Cardiac septum (tissue), 1 donor: ENCODE data around the gene GNG7. TPM values are rescaled to one million over a fixed set of nuclear protein-coding genes. Genes with fewer than 3 reads are reported as not detected.
A peak's percentile ranks its signal among the peaks of the same experiment; 100 is the strongest.
"Not testable (repeated sequence)": the region's sequence is repeated elsewhere in the genome, so short reads cannot be mapped to it uniquely, and the experiment has no call there.

Experiments used
- DNase-seq: peaks from one replicate; pipeline ENCODE4 v3.0.0-alpha.2; 2020; ENCODE audit warnings: low spot score
- intact Hi-C: fragments of 100-400 bp; cut with DNase I; formaldehyde crosslinking; loops from one replicate; pipeline ENCODE4 v1.14.0; 2022
- total RNA-seq: library from RNA; stranded (reverse); fragmentation: NEBNext Ultra II Directional; extraction: Animal tissue kit (Norgen Biotek cat#: 25700); gene quantifications from one replicate; pipeline ENCODE4 v1.2.1, GENCODE V29; 2021
- donor health status: DM: no; HTN: no; CAD: no.

GNG7 gene
- total RNA-seq, 1 donor from 2014 or later, result 30.9 TPM

DNA sequence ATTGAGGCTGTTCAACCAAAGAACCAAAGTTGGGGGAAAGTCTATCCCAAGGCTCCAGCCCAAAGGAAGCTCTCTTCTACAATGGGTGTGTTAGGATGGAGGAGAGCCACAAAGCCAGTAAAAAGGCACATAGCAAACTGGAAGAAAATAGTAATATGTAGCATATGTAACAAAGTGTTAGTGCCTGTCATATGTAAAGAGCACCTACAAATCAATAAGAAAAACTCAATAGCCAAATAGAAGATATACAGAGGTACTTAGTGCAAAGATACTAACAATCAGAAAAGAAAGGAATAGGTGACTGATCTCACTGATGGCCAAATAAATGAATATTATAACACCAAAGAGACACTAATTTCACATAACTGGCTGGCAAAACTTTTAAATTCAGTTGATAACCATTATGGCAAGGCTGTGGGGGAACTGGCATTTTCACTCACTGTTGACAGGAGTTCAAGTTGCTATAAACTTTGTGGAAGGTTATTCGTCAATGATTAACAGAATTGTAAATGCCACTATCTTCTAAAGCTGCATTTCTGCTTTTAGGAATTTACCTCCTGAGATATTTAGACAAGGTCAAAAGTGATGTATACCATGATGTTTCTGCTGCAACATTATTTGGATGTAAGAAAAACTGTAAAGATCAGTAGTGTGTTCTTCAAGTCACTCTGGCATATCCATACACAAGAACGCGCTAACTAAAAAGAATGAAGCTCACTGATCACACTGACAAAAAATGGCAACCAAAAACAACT, 110.8 kb downstream of the GNG7 start:
- intact Hi-C loops, result no loop called here
- no peak for DNase-seq

DNA sequence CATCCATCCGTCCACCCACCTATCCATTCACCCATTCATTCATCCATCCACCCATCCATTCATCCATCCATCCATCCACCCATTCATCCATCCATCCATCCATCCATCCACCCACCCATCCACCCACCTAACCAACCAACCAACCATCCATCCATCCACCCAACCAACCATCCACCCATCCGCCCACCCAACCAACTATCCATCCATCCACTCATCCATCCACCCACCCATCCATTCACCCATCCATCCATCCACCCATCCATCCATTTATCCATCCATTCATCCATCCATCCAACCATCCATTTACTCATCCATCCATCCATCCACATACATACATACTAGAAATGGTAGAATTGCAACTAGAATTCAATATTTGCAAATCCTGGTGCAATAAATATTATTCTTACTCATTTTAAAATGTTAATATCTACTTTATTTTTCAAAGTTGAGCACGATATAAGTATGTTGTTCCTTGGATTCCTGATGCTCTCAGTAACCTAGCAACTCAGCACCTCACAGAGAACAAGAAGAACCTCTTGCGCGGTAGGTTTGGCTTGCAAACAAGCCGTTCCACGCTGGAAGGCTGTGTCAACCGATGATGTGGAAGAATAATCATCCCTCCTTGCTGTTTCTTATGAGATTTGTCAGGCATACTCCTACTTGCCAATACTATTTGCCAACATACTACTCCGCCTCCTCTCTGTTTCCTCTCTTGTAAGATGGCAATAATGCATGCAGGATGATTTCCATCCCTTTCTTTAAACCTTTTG, 111.7 kb downstream of the GNG7 start:
- intact Hi-C loops, result no loop called here
- DNase-seq, result peak; percentile 22

DNA sequence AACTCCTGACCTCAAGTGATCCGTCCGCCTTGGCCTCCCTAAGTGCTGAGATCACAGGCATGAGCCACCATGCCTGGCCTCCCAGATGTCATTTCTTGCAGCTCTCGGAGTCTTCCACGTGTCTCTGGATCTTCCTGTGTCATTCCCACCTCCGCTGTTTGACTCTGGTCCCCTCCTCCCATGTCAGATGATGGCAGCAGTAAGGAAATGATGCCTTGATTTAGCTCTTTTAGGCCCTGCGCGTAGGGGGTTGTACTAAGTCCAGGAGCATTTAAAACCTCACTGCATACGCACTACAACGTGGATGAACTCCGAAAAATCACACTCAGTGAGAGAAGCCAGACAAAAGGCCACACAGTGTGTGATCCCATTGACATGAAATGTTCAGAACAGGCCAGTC, 113.1 kb downstream of the GNG7 start:
- intact Hi-C loops, result no loop called here
- DNase-seq, result no peak

DNA sequence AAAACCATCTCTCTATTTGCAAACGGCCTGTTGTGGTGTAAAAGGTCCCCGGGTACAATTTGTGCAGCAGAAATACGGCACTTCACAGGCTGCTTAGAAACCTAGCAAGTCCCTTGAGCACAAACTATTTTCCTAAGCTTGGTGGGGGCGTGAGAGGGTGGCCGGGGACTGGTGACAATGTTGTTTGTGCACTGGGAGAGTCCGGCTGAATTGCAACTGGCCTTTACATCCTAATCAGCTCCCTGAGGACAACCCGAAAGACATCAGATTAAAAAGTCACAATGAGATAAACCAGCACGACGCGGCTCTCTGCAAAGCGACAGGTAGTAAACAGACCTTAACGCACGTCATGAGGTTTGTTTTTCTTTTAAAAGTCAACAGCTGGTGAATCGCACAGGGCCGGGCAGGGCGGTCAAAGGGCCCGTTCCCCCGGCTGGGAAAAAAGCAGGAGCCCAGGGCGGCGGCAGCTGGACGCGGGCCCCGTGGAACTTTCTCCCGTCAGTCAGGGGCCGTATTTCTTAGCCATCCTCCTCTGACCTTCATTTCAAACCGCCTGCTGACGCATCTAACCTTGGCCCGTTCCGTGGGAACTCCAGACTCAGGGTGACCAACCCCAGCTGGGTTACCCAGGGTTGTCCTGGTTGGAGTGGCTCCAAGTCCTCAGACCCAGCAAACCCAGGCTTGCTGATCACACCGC, 114.3 kb downstream of the GNG7 start:
- intact Hi-C loops, result no loop called here
- peak; percentile 77 for DNase-seq

DNA sequence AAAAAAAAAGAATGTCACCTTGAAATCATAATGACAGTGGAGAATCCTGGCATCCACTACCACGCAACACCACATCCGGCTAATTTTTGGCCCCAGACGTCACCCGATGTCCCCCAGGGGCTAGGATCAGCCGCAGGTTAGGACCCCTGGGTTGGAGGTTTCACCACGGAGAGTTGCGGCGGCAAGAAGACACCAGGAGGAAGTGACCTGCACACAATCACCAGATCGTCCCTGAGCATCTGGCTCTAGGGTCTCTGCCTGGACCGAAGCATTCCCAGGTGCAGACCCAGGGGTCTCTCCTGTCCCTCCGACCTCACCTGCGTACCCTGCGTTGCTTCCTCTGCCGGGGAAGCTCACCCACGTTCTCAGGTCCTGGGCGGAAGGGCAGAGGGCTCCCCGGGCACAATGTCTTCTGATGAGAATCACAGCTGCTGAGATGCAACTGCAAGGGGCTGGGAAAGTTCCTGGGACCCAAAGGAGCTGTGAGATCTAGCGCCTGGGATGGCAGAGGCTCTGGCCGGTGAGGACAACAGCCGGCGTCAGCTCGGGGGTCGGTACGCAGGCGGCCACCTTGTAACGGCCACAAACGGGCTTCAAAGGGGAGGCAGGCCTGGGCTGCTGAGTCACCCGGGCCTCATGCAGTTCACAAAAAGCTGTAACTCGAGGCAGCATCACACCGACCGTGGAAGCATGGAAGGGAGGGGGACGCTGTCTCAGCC, 115.3 kb downstream of the GNG7 start:
- peak; percentile 59 for DNase-seq
- intact Hi-C loops, result no loop called here

DNA sequence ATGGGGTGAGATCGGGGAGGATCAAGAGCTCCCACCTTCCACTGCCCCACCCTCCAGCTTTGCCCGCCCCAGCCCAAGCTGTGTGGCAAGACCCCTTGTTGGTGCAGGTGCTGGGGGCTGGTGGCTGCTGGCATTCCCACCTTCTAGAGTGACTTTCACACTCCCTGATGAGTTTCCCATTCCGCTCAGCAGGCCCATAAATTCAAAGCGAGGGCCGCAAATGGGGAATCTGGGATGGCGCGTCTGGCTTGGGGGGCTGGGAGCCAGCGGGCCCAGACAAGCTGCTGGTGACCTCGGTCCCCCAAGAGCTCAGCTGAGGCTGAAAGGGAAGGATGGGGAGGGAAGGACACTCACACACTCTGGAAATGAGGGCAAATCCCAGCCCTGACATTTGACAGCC, 116.3 kb downstream of the GNG7 start:
- DNase-seq, result peak; percentile 67
- intact Hi-C loops, result no loop called here

DNA sequence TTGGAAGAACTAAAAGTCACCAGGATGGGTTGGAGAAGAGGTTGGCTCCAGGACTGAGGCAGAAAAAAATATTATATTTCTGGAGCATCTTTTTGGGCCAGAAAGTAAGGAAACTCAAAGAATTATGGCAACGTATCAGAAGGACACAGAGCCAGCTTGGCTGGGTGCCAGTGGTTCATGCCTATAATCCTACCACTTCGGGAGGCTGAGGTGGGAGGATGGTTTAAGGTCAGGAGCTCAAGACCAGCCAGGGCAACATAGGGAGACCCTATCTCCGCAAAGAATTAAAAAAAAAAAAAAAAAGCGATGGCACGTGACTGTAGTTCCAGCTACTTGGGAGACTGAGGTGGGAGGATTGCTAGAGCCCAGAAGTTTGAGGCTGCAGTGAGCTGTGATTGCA, 118.5 kb downstream of the GNG7 start:
- intact Hi-C loops, result no loop called here
- DNase-seq, result no peak

DNA sequence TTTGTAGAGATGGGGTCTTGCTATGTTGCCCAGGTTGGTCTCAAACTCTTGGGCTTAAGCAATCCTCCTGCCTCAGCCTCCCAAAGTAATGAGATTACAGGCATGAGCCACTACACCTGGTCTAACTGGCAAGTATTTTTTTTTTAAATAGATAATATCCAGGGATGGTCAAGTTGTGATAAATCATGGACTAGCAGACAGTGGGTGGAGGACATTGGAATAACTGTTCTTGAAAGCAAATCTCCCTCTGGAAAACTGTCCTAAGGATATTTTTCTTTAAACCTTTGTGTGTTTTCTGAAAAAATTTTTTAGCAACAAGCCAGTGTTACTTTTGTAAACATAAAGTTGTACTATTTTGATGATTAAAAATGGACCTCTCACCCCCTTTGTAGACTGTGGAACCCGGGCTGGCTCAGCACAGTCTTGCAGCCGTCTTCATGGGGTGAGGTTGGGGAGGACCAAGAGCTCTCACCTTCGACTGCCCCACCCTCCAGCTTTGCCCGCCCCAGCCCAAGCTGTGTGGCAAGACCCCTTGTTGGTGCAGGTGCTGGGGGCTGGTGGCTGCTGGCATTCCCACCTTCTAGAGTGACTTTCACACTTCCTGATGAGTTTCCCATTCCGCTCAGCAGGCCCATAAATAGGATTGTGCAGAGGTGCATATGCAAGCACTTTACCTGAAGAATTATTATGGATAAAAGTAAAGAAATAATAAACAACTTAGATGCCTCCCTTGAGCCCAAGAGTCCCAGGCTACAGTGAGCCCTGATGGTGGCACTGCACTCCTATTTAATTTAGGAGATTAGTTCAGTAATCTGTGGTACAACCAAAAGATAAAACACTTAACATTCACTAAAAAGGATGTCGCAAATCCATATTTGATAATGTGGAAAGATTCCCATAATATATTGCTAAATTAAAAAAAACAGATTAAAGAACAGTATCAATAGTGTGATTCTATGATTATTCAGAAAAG, 119.2 kb downstream of the GNG7 start:
- intact Hi-C loops, result no loop called here
- DNase-seq, result peak; percentile 22

DNA sequence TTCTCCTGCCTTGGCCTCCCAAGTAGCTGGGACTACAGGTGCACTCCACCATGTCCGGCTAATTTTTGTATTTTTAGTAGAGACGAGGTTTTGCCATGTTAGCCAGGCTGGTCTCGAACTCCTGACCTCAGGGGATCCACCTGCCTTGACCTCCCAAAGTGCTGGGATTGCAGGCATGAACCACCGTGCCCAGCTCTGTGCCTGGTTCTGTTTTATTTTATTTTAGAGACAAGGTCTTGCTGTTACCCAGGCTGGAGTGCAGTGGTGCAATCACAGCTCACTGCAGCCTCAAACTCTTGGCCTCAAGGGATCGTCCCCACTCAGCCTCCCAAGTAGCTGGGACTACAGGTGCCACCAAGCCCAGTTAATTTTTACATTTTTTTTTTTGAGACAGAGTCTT, 122.1 kb downstream of the GNG7 start:
- intact Hi-C loops, result not testable (repeated sequence)
- peak; percentile 7 for DNase-seq

DNA sequence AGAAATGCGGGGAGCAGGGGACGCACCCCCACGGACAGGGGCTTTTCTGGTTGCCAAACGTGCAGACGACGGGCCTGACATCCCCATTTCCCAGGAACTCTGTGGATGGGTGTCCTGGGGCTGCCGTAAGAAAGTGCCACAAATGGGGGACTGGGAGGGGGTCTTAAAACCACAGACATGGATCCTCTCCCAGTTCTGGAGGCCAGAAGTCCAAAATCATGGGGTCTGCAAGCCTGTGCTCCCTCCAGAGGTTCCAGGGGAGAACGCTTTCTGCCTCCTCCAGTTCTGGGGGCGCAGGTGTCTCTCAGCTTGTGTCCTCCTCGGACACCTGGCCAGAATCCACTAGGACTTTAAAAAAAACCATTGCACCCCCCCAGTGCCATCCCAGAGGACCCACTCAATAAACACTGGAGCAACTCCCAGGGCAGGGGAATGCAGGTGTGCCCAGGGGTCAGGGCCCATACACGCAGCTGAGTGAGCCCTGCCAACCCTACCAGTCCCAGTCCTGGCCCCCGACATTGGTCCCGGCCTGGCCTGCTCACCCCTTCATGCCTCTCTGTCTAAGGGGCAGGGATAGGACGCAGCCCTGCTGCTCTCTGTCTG, 122.7 kb downstream of the GNG7 start:
- intact Hi-C loops, result loop anchor here (1.0 to 2.0 kb wide), 4 partner anchors 23 to 104 kb away; no protein-coding TSS in a partner anchor

DNA sequence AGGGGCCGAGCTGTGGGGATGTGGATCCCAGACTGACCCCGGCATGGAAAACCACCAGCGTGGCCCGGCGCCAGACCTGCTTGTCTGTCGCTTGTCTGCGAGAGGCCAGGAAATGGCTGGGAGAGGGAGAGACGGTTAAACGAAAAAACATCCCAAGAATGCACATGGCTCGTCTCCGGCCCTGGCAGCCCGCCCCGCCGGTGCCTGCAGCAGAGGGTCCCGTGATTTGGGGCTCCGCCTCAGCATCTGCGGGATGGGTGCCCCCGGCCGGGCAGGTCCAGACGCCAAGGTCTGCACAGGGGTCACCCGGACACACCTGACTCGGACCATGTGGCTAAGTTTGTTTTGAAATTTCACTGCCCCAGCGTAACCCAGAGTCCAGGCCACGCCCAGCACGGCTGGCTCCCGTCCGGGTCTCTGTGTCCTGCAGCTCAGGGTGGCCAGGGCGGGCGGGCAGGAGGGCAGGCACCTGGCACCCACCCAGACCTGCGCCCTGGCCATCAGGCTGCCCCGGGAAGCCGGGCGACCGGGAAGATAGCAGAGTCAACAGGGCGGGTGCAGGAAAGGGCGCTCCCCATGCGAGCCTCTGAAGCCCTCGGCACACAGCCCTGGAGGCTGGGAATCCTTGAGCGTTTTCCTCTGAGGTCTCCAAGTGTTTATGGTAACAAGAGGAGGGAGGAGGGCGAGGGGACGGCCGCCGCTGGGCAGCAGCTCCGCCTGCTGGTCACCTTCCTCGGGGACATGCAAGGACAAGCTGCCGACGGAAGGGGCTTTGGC, 123.4 kb downstream of the GNG7 start:
- peak; percentile 94 for DNase-seq
- intact Hi-C loops, result loop anchor here (1.0 to 2.0 kb wide), 4 partner anchors 24 to 104 kb away; no protein-coding TSS in a partner anchor

More for the DNA sequence above, 122.7 kb downstream of the GNG7 start:
- DNase-seq, result peak; percentile 50

DNA sequence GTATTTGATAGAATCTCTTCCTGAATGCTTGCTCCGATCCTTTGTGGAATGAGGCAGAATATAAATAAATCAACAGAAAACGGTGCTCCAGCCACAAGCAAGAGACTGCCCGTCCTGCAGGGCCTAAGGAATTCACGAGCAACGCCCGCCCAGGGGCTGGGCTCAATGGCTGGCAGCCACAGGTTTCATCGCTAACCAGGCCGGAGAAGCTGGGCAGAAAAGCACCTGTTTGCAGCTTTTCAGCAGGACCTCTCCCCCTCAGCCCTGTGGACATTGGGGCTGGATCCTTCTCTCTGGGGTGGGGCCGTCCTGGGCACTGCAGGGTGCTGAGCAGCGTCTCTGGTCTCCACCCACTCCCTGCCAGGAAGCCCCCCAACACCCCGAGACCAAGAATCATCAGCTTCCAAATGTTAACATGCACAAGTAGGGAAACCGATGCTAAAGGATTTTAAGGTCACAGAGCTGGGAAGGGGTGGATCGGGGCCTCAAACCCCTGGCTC, 124.1 kb downstream of the GNG7 start:
- intact Hi-C loops, result loop anchor here (2.0 kb wide), 3 partner anchors 24 to 32 kb away; no protein-coding TSS in a partner anchor

DNA sequence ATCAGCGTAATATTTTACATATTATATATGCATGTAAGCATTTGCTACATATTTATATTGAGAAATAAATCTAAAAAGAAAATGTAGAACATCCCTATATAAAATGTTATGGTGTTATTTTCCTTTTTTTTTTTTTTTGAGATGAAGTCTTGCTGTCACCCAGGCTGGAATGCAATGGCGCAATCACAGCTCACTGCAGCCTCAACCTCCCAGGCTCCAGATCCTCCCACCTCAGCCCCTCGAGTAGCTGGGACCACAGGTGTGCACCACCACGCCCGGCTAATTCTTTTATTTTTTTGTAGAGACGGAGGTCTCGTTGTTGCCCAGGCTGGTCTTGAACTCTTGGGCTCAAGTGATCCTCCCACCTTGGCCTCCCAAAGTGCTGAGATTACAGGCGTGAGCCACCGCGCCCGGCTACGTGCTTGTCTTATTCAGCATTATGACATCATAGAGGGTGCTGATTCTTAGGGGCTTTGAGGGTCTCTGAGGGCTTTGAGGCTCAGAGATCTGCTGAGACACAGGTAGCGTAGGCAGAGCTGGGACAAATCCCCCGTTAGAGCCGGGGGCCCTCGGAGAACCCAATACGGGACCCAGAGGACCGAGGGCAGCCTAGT, 124.7 kb downstream of the GNG7 start:
- peak; percentile 38 for DNase-seq
- intact Hi-C loops, result loop anchor here (2.0 kb wide), 3 partner anchors 25 to 33 kb away; no protein-coding TSS in a partner anchor

More for the DNA sequence above, 124.1 kb downstream of the GNG7 start:
- DNase-seq, result peak; percentile 75

DNA sequence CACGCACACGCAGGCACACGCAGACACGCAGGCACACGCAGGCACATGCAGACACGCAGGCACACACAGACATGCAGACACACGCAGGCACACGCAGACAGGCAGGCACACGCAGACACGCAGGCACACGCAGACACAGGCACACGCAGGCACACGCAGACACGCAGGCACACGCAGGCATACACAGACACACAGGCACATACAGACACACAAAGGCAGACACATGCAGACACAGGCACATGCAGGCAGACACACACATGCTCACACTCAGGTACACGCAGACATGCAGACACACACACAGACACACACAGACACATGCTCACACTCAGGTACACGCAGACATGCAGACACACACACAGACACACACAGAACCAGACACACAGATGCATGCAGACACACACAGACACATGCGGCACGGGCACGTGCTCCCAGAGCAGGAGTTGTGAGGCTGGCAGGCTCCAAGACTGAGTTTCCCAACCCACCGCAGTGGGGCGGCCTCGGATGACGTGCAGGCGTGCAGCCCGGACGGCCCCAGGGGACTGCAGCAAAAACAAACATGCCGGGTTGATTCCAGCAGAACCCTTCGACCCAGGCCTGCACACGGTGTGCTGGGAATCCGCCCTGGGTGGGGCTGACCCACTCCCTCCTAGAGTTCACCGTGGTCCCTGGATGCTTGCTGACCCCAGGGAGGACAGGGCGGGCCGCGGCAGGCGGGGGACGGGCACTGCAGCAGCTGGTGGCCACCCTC, 126.6 kb downstream of the GNG7 start:
- intact Hi-C loops, result no loop called here

DNA sequence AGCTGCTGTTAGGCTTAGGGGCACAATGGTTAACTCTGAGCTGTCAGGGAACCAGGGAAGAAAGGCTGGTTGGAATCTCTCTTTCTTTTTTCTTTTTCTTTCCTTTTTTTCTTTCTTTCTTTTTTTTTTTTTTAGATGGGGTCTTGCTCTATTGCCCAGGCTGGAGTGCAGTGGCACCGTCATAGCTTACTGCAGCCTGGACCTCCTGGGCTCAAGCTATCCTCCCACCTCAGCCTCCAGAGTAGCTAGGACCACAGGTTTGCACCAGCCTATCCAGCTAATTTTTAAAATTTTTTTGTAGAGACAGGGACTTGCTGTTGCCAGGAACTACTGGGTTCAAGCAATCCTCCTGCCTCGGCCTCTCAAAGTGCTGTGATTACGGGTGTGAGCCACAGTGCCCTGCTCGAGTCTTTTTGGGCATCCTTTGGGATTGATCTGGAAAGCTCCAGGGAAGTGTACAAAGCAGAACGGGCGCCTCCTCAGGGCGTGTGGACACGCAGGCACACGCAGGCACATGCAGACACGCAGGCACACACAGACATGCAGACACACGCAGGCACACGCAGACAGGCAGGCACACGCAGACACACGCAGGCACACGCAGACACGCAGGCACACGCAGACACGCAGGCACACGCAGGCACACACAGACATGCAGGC, 127.4 kb downstream of the GNG7 start:
- peak; percentile 7 for DNase-seq
- intact Hi-C loops, result no loop called here

More for the DNA sequence above, 126.6 kb downstream of the GNG7 start:
- peak; percentile 76 for DNase-seq
